OCI-LY7 (cell line): ENCODE measurements around the gene GALM. TPM values are rescaled to one million over a fixed set of nuclear protein-coding genes. Genes with fewer than 3 reads are reported as not detected.
"Not testable (repeated sequence)": the region's sequence is repeated elsewhere in the genome, so short reads cannot be mapped to it uniquely, and the experiment has no call there.

Source experiments
- BruUV-seq: library from RNA; stranded (reverse); fragments of 400-500 nt; replicated peaks from 2 replicates; lab custom pipeline; 2021; lab: Mats Ljungman, UMichigan
- CTCF ChIA-PET: fragments of 300-600 bp; sonication (Branson Sonifier 250); formaldehyde crosslinking; loops from one replicate; lab custom pipeline; 2022; ENCODE audit warnings: antibody characterized with exemption; ENCODE audit not compliant: unreplicated experiment; lab: Charles Lee
- POLR2A ChIA-PET: fragments of 300-600 bp; sonication (Branson Sonifier 250); formaldehyde crosslinking; loops from one replicate; lab custom pipeline; 2022; ENCODE audit warnings: antibody characterized with exemption; lab: Charles Lee
- DNase-seq: peaks from one replicate; pipeline ENCODE4 v3.0.0-alpha.2; 2015; ENCODE audit warnings: low spot score
- H2AFZ ChIP-seq: fragments of 200-600 bp; sonication (generic), shearing (Covaris generic); 2 replicates; pipeline ENCODE4 v1.6.1; 2014; ENCODE audit warnings: mild to moderate bottlenecking, antibody characterized with exemption, low read length, moderate library complexity
- H3K27ac ChIP-seq: fragments of 200-600 bp; sonication (generic); 2 replicates; pipeline ENCODE4 v1.5.1; 2014; ENCODE audit warnings: mixed run types, low read depth, mild to moderate bottlenecking, moderate library complexity, low read length, inconsistent platforms; ENCODE audit not compliant: poor library complexity, severe bottlenecking
- H3K36me3 ChIP-seq: fragments of 200-600 bp; sonication (generic); 2 replicates; pipeline ENCODE4 v1.6.1; 2014; ENCODE audit warnings: mild to moderate bottlenecking, antibody characterized with exemption, low read length, moderate library complexity, mixed read lengths; ENCODE audit not compliant: insufficient read depth
- H3K4me1 ChIP-seq: fragments of 200-600 bp; sonication (generic); 2 replicates; pipeline ENCODE4 v1.5.1; 2014; ENCODE audit warnings: mild to moderate bottlenecking, low read length; ENCODE audit not compliant: insufficient read depth, poor library complexity, severe bottlenecking
- H3K4me2 ChIP-seq: fragments of 200-600 bp; sonication (generic); 2 replicates; pipeline ENCODE4 v1.6.1; 2014; ENCODE audit warnings: mild to moderate bottlenecking, low read length
- H3K4me3 ChIP-seq: fragments of 200-600 bp; sonication (generic); 2 replicates; pipeline ENCODE4 v1.5.1; 2014; ENCODE audit warnings: mild to moderate bottlenecking, low read depth, low read length; ENCODE audit not compliant: poor library complexity, severe bottlenecking
- H3K79me2 ChIP-seq: fragments of 200-600 bp; sonication (generic); 2 replicates; pipeline ENCODE4 v1.6.1; 2016; ENCODE audit warnings: low read depth, mild to moderate bottlenecking, low read length, moderate library complexity, mixed read lengths; ENCODE audit not compliant: insufficient read depth
- H3K9me2 ChIP-seq: fragments of 200-600 bp; sonication (generic); 2 replicates; pipeline ENCODE4 v1.6.1; 2016; ENCODE audit warnings: mild to moderate bottlenecking, low read length, mixed read lengths; ENCODE audit not compliant: insufficient read depth
- H3K9me3 ChIP-seq: fragments of 200-600 bp; sonication (generic); 2 replicates; pipeline ENCODE4 v1.6.1; 2014; ENCODE audit warnings: mild to moderate bottlenecking, mixed run types, low read length, mixed read lengths
- H4K20me1 ChIP-seq: fragments of 200-600 bp; sonication (generic); 2 replicates; pipeline ENCODE4 v1.6.1; 2014; ENCODE audit warnings: mild to moderate bottlenecking, antibody characterized with exemption, low read length, moderate library complexity, mixed read lengths; ENCODE audit not compliant: insufficient read depth
- EZH2phosphoT487 ChIP-seq: fragments of 200-600 bp; sonication (generic); IDR thresholded peaks from 2 replicates; pipeline ENCODE4 v1.6.1; 2018; ENCODE audit warnings: low read depth, borderline replicate concordance, mild to moderate bottlenecking, mixed run types, antibody characterized with exemption, low read length, moderate library complexity, mixed read lengths
- intact Hi-C: fragments of 100-400 bp; cut with micrococcal nuclease; formaldehyde crosslinking; loops from one replicate; pipeline ENCODE4 v1.10.0; 2022; ENCODE audit not compliant: unreplicated experiment
- total RNA-seq, 2 experiments: library from RNA; depleted of rRNA in 1 of 2; stranded (reverse); fragments of >200 nt in 1 of 2; shearing (Covaris generic) in 1 of 2; gene quantifications; 2 replicates each; pipeline ENCODE4 v1.2.3, GENCODE V29; 2014 to 2022
- TF ChIP-seq, protein P1 (sequence below): fragments of 200-600 bp; sonication (generic); conservative IDR thresholded peaks from 2 replicates; pipeline ENCODE4 v1.5.1; 2014; ENCODE audit warnings: mild to moderate bottlenecking, antibody characterized with exemption, low read length, moderate library complexity, mixed read lengths

Gene GALM
- total RNA-seq, 2 experiments from 2014 or later = 5.5 to 10.8 TPM

DNA sequence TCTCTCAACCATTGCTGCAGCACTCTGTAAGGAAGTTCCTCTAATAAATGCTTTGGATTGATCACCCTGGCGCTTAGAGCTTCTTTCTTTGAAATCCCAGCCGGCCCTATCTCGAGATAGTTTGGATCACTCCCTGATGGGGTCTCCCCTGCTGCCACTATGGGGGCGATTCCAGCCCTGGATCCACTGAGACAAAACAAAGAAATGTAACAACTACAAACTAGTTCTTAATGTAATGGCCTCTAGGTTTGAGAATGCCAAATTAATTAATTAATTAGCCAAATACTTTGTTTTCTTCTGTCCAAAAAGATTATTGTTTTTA lies 70.0 kb downstream of the GALM start:
- CTCF ChIA-PET = no interaction called here
- DNase-seq = no peak

DNA sequence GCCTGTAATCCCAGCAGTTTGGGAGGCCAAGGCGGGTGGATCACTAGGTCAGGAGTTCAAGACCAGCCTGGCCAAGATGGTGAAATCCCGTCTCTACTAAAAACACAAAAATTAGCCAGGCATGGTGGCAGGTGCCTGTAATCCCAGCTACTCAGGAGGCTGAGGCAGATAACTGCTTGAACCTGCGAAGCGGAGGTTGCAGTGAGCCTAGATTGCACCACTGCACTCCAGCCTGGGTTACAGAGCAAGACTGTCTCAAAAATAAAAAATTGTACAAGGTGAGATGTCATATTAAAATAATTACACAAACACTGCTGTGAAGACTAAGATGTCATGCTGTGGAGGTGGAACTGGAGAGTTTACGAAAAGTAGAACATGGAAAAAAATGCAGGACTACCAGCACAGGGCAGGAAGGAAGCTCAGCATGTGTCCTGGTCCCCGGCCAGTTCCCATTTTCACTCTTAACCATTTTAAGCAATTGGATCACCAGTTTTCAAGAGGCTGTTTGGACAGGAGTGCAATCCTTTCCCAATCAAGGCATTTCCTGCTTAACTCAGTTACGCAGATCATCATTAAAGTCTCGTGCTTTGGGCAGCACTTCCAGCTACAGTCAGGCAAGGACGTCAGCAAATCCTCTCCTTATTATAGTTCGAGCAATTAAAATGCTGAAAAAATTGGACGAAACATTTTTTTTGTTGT lies 71.2 kb downstream of the GALM start:
- BruUV-seq, intact Hi-C loops: not testable (repeated sequence)
- POLR2A ChIA-PET = interaction anchor here (0.8 to 1.7 kb wide), 2 partner anchors 14 to 173 kb away, joined by 4 to 6 read pairs; partner anchors contain the start of gene SRSF7

More for the DNA sequence above, 70.0 kb downstream of the GALM start:
- H3K27ac ChIP-seq = no peak overlapping the region
- no peaks in the 10 kb centered on the region; the same call in 1 of the 2 replicates for H3K79me2 ChIP-seq
- TF ChIP-seq, protein P1, sequence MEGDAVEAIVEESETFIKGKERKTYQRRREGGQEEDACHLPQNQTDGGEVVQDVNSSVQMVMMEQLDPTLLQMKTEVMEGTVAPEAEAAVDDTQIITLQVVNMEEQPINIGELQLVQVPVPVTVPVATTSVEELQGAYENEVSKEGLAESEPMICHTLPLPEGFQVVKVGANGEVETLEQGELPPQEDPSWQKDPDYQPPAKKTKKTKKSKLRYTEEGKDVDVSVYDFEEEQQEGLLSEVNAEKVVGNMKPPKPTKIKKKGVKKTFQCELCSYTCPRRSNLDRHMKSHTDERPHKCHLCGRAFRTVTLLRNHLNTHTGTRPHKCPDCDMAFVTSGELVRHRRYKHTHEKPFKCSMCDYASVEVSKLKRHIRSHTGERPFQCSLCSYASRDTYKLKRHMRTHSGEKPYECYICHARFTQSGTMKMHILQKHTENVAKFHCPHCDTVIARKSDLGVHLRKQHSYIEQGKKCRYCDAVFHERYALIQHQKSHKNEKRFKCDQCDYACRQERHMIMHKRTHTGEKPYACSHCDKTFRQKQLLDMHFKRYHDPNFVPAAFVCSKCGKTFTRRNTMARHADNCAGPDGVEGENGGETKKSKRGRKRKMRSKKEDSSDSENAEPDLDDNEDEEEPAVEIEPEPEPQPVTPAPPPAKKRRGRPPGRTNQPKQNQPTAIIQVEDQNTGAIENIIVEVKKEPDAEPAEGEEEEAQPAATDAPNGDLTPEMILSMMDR = no peak
- no peak for TF ChIP-seq EZH2phosphoT487
- intact Hi-C loops = no loop called here
- no peak overlapping the region for H3K4me3 ChIP-seq
- POLR2A ChIA-PET = interaction anchor here (0.8 to 5.0 kb wide), 3 partner anchors 9 to 172 kb away, joined by 4 to 28 read pairs (median 24); partner anchors contain the start of gene SRSF7
- no peaks in the 10 kb centered on the region for H4K20me1 ChIP-seq
- H3K4me2 ChIP-seq = no peak overlapping the region
- H3K36me3 ChIP-seq = peaks cover 53% of the 10 kb centered on the region
- peaks cover 4% of the 10 kb centered on the region; the same call in 1 of the 2 replicates for H3K9me3 ChIP-seq
- H3K9me2 ChIP-seq = no peaks in the 10 kb centered on the region
- no peak overlapping the region for H2AFZ ChIP-seq
- BruUV-seq = no TSS peak
- peaks cover 9% of the 10 kb centered on the region for H3K4me1 ChIP-seq

DNA sequence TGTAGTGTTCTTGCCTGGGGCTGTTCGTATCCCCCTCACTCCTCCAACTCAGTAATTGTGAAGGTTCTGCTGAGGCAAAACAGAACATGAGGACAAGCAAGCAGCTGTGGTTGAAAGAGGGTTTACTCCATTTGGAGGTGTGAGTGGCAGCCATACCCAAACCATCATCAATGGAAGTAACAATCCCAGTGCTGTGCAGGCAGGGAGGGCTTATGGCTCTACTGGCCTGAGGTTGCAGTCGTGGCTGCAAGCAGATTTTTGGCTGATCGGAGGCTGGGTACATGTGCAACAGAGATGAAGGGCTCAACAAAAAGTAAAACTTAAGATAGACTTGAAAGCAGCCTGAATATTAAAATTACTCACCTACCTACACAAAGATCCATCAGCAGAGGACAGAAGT lies 72.0 kb downstream of the GALM start:
- H3K4me2 ChIP-seq = no peak overlapping the region
- peaks cover under 1% of the 10 kb centered on the region; the same call in 1 of the 2 replicates for H3K79me2 ChIP-seq
- no peak overlapping the region for H3K4me3 ChIP-seq
- H3K9me2 ChIP-seq = no peaks in the 10 kb centered on the region
- H3K36me3 ChIP-seq = peaks cover 68% of the 10 kb centered on the region
- peaks cover 4% of the 10 kb centered on the region; the same call in 1 of the 2 replicates for H3K9me3 ChIP-seq
- no peak overlapping the region for H2AFZ ChIP-seq
- ChIA-PET POLR2A (interaction anchor here (0.5 to 1.7 kb wide), 3 partner anchors 13 to 718 kb away, joined by 3 to 6 read pairs (median 4); partner anchors contain the start of gene SRSF7), CTCF (no interaction called here)
- peaks cover 9% of the 10 kb centered on the region for H3K4me1 ChIP-seq
- no peak overlapping the region for H3K27ac ChIP-seq
- intact Hi-C loops = no loop called here
- no TSS peak for BruUV-seq
- no peak for DNase-seq
- TF ChIP-seq EZH2phosphoT487 = no peak
- TF ChIP-seq, protein P1 = no peak
- H4K20me1 ChIP-seq = no peaks in the 10 kb centered on the region

More for the DNA sequence above, 71.2 kb downstream of the GALM start:
- H3K9me3 ChIP-seq, H3K4me1 ChIP-seq, H3K27ac ChIP-seq, CTCF ChIA-PET, H3K9me2 ChIP-seq, H3K4me2 ChIP-seq, H4K20me1 ChIP-seq, DNase-seq, H2AFZ ChIP-seq, H3K4me3 ChIP-seq, H3K79me2 ChIP-seq: not testable (repeated sequence)
- H3K36me3 ChIP-seq = peaks cover 64% of the 10 kb centered on the region
